ENCODE results near the gene C5orf63.

DNA sequence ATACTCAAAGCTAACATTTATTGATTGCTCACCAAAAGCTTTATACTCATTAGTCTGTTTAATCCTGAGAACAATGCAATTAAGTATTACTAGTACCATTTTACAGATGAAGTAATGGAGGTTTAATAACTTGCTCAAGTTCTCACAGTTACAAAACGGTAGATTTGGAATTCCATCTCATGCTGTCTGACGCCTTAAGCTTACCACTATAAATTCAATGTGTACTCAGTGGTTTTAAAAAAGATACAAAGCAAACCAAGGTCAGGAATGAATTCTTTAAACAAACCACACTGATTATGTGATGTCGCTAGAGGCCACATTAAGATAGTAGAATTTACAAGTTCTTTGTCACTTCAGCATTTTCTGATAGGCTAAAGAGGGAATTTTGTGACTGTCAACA is 1.2 kb upstream of the C5orf63 start:
- TF ChIP-seq, protein P1, sequence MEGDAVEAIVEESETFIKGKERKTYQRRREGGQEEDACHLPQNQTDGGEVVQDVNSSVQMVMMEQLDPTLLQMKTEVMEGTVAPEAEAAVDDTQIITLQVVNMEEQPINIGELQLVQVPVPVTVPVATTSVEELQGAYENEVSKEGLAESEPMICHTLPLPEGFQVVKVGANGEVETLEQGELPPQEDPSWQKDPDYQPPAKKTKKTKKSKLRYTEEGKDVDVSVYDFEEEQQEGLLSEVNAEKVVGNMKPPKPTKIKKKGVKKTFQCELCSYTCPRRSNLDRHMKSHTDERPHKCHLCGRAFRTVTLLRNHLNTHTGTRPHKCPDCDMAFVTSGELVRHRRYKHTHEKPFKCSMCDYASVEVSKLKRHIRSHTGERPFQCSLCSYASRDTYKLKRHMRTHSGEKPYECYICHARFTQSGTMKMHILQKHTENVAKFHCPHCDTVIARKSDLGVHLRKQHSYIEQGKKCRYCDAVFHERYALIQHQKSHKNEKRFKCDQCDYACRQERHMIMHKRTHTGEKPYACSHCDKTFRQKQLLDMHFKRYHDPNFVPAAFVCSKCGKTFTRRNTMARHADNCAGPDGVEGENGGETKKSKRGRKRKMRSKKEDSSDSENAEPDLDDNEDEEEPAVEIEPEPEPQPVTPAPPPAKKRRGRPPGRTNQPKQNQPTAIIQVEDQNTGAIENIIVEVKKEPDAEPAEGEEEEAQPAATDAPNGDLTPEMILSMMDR (IDR thresholded peaks at IDR 0.05), result no peak
- no peak for TF ChIP-seq EZH2 (IDR thresholded peaks at IDR 0.05; ENCODE audit: borderline replicate concordance, insufficient read depth, low read depth, low read length, poor library complexity, severe bottlenecking)
